ENCODE data around the gene ADGRL3.
"Not testable (repeated sequence)": the region's sequence is repeated elsewhere in the genome, so short reads cannot be mapped to it uniquely, and the experiment has no call there.

Gene ADGRL3

GRCh38 chr4:61753739-61754138 is 553.6 kb downstream of the ADGRL3 start:
- H3K9me3 ChIP-seq (ENCODE audit: control insufficient read depth, insufficient read depth, low read depth, low read length) = no peaks in the 10 kb centered on the region
- CTCF ChIA-PET = no interaction called here
- TF ChIP-seq ZBTB8A (tag by site-specific recombination; IDR thresholded peaks at IDR 0.05) (no peak), YY1 (tag by site-specific recombination; IDR thresholded peaks at IDR 0.05) (no peak), SP2 (tag by site-specific recombination; IDR thresholded peaks at IDR 0.05) (no peak), KLF17 (tag by site-specific recombination; IDR thresholded peaks at IDR 0.05) (no peak), ZNF664 (tag by site-specific recombination; IDR thresholded peaks at IDR 0.05) (no peak), ZNF830 (tag by site-specific recombination; IDR thresholded peaks at IDR 0.05; ENCODE audit: low read depth) (no peak)
- no peak overlapping the region for H3K4me3 ChIP-seq (ENCODE audit: low read depth, low read length)
- no peak overlapping the region for H3K27ac ChIP-seq (ENCODE audit: extremely low read depth, low read depth, low read length)
- no peaks in the 10 kb centered on the region for H3K4me1 ChIP-seq (ENCODE audit: control insufficient read depth, insufficient read depth, low read length)
- POLR2A ChIA-PET = no interaction called here
- H3K36me3 ChIP-seq (ENCODE audit: control insufficient read depth in 2 of 2, insufficient read depth in 1 of 2, low read length in 2 of 2) = no peaks in the 10 kb centered on the region

DNA sequence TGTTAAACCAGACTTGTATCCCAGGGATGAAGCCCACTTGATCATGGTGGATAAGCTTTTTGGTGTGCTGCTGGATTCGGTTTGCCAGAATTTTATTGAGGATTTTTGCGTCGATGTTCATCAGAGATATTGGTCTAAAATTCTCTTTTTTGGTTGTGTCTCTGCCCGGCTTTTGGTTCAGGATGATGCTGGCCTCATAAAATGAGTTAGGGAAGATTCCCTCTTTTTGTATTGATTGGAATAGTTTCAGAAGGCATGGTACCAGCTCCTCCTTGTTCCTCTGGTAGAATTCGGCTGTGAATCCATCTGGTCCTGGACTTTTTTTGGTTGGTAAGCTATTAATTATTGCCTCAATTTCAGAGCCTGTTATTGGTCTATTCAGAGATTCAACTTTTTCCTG is 556.8 kb downstream of the ADGRL3 start:
- H3K4me1 ChIP-seq (ENCODE audit: control insufficient read depth, insufficient read depth, low read length); H3K27ac ChIP-seq (ENCODE audit: extremely low read depth, low read depth, low read length); H3K36me3 ChIP-seq (ENCODE audit: control insufficient read depth in 2 of 2, insufficient read depth in 1 of 2, low read length in 2 of 2); CTCF ChIA-PET; H3K9me3 ChIP-seq (ENCODE audit: control insufficient read depth, insufficient read depth, low read depth, low read length); POLR2A ChIA-PET; H3K4me3 ChIP-seq (ENCODE audit: low read depth, low read length): not testable (repeated sequence)

DNA sequence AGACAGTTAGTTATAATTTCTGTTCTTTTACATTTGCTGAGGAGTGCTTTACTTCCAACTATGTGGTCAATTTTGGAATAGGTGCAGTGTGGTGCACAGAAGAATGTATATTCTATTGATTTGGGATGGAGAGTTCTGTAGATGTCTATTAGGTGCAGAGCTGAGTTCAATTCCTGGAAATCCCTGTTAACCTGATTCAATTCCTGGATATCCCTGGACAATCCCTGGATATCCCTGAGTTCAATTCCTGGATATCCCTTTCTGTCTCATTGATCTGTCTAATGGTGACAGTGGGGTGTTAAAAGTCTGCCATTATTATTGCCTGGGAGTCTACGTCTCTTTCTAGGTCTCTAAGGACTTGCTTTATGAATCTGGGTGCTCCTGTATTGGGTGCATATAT is 557.9 kb downstream of the ADGRL3 start:
- H3K9me3 ChIP-seq (ENCODE audit: control insufficient read depth, insufficient read depth, low read depth, low read length); H3K27ac ChIP-seq (ENCODE audit: extremely low read depth, low read depth, low read length); H3K4me1 ChIP-seq (ENCODE audit: control insufficient read depth, insufficient read depth, low read length); H3K4me3 ChIP-seq (ENCODE audit: low read depth, low read length); H3K36me3 ChIP-seq (ENCODE audit: control insufficient read depth in 2 of 2, insufficient read depth in 1 of 2, low read length in 2 of 2); POLR2A ChIA-PET: not testable (repeated sequence)
- CTCF ChIA-PET = interaction anchor here (1.1 kb wide), 1 partner anchor 17 kb away, joined by 3 read pairs; no protein-coding TSS in a partner anchor

DNA sequence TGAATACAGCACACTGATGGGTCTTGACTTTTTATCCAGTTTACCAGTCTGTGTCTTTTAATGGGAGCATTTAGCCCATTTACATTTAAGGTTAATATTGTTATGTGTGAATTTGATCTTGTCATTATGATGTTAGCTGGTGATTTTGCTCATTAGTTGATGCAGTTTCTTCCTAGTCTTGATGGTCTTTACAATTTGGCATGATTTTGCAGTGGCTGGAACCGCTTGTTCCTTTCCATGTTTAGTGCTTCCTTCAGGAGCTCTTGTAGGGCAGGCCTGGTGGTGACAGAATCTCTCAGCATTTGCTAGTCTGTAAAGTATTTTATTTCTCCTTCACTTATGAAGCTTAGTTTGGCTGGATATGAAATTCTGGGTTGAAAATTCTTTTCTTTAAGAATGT is 558.5 kb downstream of the ADGRL3 start:
- H3K4me1 ChIP-seq (ENCODE audit: control insufficient read depth, insufficient read depth, low read length); POLR2A ChIA-PET; H3K9me3 ChIP-seq (ENCODE audit: control insufficient read depth, insufficient read depth, low read depth, low read length); H3K27ac ChIP-seq (ENCODE audit: extremely low read depth, low read depth, low read length); CTCF ChIA-PET; H3K36me3 ChIP-seq (ENCODE audit: control insufficient read depth in 2 of 2, insufficient read depth in 1 of 2, low read length in 2 of 2); H3K4me3 ChIP-seq (ENCODE audit: low read depth, low read length): not testable (repeated sequence)

- H3K27ac ChIP-seq (ENCODE audit: extremely low read depth, low read depth, low read length); H3K4me1 ChIP-seq (ENCODE audit: control insufficient read depth, insufficient read depth, low read length); H3K36me3 ChIP-seq (ENCODE audit: control insufficient read depth in 2 of 2, insufficient read depth in 1 of 2, low read length in 2 of 2); H3K9me3 ChIP-seq (ENCODE audit: control insufficient read depth, insufficient read depth, low read depth, low read length); CTCF ChIA-PET; POLR2A ChIA-PET; H3K4me3 ChIP-seq (ENCODE audit: low read depth, low read length): not testable (repeated sequence)
Observed at GRCh38 chr4:61759245-61759644, 559.1 kb downstream of the ADGRL3 start.

GRCh38 chr4:61759885-61760284 is 559.8 kb downstream of the ADGRL3 start:
- POLR2A ChIA-PET; H3K9me3 ChIP-seq (ENCODE audit: control insufficient read depth, insufficient read depth, low read depth, low read length); H3K4me3 ChIP-seq (ENCODE audit: low read depth, low read length); H3K36me3 ChIP-seq (ENCODE audit: control insufficient read depth in 2 of 2, insufficient read depth in 1 of 2, low read length in 2 of 2); H3K27ac ChIP-seq (ENCODE audit: extremely low read depth, low read depth, low read length); H3K4me1 ChIP-seq (ENCODE audit: control insufficient read depth, insufficient read depth, low read length); CTCF ChIA-PET: not testable (repeated sequence)

- no peaks in the 10 kb centered on the region for H3K36me3 ChIP-seq (ENCODE audit: control insufficient read depth in 2 of 2, insufficient read depth in 1 of 2, low read length in 2 of 2)
- CTCF ChIA-PET = no interaction called here
- H3K9me3 ChIP-seq (ENCODE audit: control insufficient read depth, insufficient read depth, low read depth, low read length) = no peaks in the 10 kb centered on the region
- no peaks in the 10 kb centered on the region for H3K4me1 ChIP-seq (ENCODE audit: control insufficient read depth, insufficient read depth, low read length)
- POLR2A ChIA-PET = no interaction called here
- no peak overlapping the region for H3K27ac ChIP-seq (ENCODE audit: extremely low read depth, low read depth, low read length)
- H3K4me3 ChIP-seq (ENCODE audit: low read depth, low read length) = no peak overlapping the region
- TF ChIP-seq PRDM2 (tag by site-specific recombination; IDR thresholded peaks at IDR 0.05; ENCODE audit: borderline replicate concordance) (no peak), ZNF692 (tag by site-specific recombination; IDR thresholded peaks at IDR 0.05) (no peak), ZNF621 (tag by site-specific recombination; IDR thresholded peaks at IDR 0.05) (no peak), EGR2 (tag by site-specific recombination; IDR thresholded peaks at IDR 0.05; ENCODE audit: low read depth) (no peak)
Observed at GRCh38 chr4:61760820-61761219, 560.7 kb downstream of the ADGRL3 start.

All from HEK293 (cell line).